Skeletal muscle satellite cell (primary cell): ENCODE measurements around the gene DCAF17.

Experiments
- H3K27me3 ChIP-seq: 2 replicates; pipeline ENCODE4 v1.7.0; 2013; ENCODE audit warnings: low read length; ENCODE audit not compliant: control insufficient read depth, insufficient read depth
- H3K36me3 ChIP-seq: 2 replicates; pipeline ENCODE4 v1.7.0; 2013; ENCODE audit warnings: mild to moderate bottlenecking, control low read depth, low read length; ENCODE audit not compliant: insufficient read depth
- H3K4me1 ChIP-seq: 2 replicates; pipeline ENCODE4 v1.7.0; 2013; ENCODE audit warnings: low read length; ENCODE audit not compliant: control insufficient read depth, insufficient read depth
- H3K4me2 ChIP-seq: 2 replicates; pipeline ENCODE4 v1.7.0; 2013; ENCODE audit warnings: mild to moderate bottlenecking, low read length
- H3K4me3 ChIP-seq: 2 replicates; pipeline ENCODE4 v1.7.0; 2013; ENCODE audit warnings: low read length
- H3K9ac ChIP-seq: 2 replicates; pipeline ENCODE4 v1.7.0; 2013; ENCODE audit warnings: mild to moderate bottlenecking, low read depth, low read length, moderate library complexity
- H3K9me3 ChIP-seq: replicated peaks from 2 replicates; pipeline ENCODE4 v1.7.0; 2013; ENCODE audit warnings: mild to moderate bottlenecking, control low read depth, low read length

Gene DCAF17

GRCh38 chr2:171432206-171432968 is 1.6 kb upstream of the DCAF17 start:
- peaks cover 11% of the 10 kb centered on the region for H3K36me3 ChIP-seq
- no peaks in the 10 kb centered on the region for H3K9me3 ChIP-seq
- H3K4me3 ChIP-seq, result peak overlapping the region; percentile 86
- H3K27me3 ChIP-seq, result no peaks in the 10 kb centered on the region
- peak overlapping the region; percentile 88 for H3K4me2 ChIP-seq
- H3K9ac ChIP-seq, result peak overlapping the region; percentile 92
- peaks cover 8% of the 10 kb centered on the region for H3K4me1 ChIP-seq

DNA sequence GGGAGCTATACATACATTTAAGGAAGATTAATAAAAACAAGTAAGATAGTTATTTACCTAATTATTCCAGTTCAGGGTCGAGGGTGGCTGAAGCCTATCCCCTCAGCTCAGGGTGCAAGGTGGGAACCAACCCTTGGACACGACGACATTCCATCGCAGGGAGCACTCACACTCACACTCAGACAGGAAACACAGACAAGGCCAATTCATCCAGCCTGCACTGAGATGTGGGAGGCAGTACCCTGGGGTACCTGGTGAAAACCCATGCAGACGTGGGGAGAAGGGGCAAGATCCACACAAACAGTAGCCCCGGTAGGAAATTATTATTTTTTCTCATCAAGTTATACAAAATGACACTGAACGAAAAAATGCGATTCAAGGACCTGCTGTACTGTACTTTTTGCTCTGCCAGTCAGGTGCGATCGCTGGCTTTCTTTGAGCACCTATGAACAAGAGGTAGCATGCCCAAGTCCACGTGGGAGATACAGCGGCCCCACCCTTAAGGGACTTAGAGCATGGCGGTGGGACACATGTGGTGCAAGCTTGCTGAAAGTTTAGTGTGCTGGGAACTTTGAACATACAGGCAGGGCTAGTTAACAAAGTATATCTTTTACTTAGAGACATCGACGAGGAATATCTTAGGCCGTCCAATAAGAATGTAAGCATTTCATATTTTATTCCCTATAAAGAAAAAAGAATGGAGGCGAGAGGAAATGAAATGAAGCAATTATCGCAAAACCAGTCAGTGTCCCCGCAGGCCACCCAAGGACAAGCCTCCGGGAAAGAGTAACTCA is 860 bp upstream of the DCAF17 start:
- Histone ChIP-seq H3K4me1 (peaks cover 8% of the 10 kb centered on the region), H3K9ac (peak overlapping the region; percentile 92)

DNA sequence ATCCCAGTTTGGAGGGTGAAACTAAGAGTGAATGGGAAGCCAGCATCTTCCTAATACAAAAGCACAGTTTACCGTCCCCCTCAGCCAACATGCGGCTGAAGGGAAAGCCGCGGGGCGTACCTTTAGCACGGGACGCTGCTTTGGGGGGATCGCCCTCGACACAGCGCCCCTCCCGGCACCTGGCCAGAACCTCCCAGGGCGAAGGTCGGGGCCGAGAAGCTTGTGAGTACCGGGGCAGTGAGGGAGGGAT is 338 bp upstream of the DCAF17 start, which contains the start of gene METTL8:
TSS of gene METTL8 (minus strand) at position 228 of the 250 bp plus-strand sequence. CDS start 41,805 bp downstream, outside the sequence.
- Histone ChIP-seq H3K9me3 (no peaks in the 10 kb centered on the region), H3K4me1 (peaks cover 8% of the 10 kb centered on the region), H3K4me2 (peak within 1 kb of the TSS; percentile 88), H3K9ac (peak within 1 kb of the TSS; percentile 92), H3K4me3 (peak within 1 kb of the TSS; percentile 86), H3K36me3 (peaks cover 21% of the 10 kb centered on the region), H3K27me3 (no peaks in the 10 kb centered on the region)

More for the DNA sequence above, 860 bp upstream of the DCAF17 start:
- Histone ChIP-seq H3K27me3 (no peaks in the 10 kb centered on the region), H3K9me3 (no peaks in the 10 kb centered on the region), H3K4me2 (peak overlapping the region; percentile 88), H3K36me3 (peaks cover 18% of the 10 kb centered on the region), H3K4me3 (peak overlapping the region; percentile 86)

GRCh38 chr2:171436307-171436706 is 2.3 kb downstream of the DCAF17 start:
- Histone ChIP-seq H3K4me2 (no peak overlapping the region), H3K4me1 (peaks cover 8% of the 10 kb centered on the region), H3K27me3 (no peaks in the 10 kb centered on the region), H3K36me3 (peaks cover 26% of the 10 kb centered on the region), H3K4me3 (no peak overlapping the region), H3K9me3 (no peaks in the 10 kb centered on the region), H3K9ac (no peak overlapping the region)

- Histone ChIP-seq H3K9ac (no peak overlapping the region), H3K9me3 (no peaks in the 10 kb centered on the region), H3K4me2 (no peak overlapping the region), H3K27me3 (no peaks in the 10 kb centered on the region), H3K4me1 (no peaks in the 10 kb centered on the region), H3K36me3 (peaks cover 29% of the 10 kb centered on the region), H3K4me3 (no peak overlapping the region)
Observed at GRCh38 chr2:171441470-171441869, 7.4 kb downstream of the DCAF17 start.

DNA sequence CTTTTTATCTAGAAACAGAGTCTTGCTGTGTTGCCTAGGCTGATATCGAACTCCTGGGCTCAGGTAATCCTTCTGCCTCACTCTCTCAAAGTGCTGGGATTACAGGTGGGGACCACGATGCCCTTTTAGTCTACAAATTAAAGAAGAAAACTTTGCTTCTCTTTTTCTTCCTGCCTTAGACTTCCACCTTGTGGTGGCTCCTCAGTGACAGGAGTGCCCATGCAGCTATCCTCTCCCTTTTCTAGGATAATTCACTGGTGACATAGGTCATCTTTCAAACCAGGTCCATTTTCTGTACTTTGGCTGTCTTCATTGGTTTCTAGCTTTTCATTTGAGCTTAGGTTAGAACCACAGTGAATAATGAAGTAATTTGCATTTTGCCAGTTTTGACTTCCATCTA is 13.6 kb downstream of the DCAF17 start:
- no peak overlapping the region for H3K4me3 ChIP-seq
- no peaks in the 10 kb centered on the region for H3K9me3 ChIP-seq
- H3K4me1 ChIP-seq, result no peaks in the 10 kb centered on the region
- no peaks in the 10 kb centered on the region for H3K27me3 ChIP-seq
- H3K4me2 ChIP-seq, result no peak overlapping the region
- H3K36me3 ChIP-seq, result peaks cover 44% of the 10 kb centered on the region
- H3K9ac ChIP-seq, result no peak overlapping the region

DNA sequence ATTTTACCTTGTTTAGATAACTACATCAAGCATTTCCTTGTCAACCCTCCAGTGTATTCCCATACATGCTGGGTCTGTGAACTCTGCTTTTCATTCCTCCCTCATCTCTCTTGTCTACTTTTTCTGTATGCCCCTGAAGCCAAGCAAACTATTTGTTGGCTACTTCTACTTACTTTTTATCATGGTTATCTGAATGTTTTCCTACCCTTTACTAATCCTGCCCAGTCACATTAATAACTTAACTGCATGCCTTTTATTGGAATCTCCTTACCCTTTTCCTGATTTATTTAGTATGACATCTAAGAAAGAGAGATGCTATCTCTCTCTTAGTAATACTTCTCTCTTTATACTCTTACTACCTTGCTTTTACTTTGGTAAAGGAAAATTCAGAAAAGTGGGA is 17.0 kb downstream of the DCAF17 start:
- Histone ChIP-seq H3K9ac (no peak overlapping the region), H3K4me1 (no peaks in the 10 kb centered on the region), H3K4me2 (no peak overlapping the region), H3K27me3 (no peaks in the 10 kb centered on the region), H3K36me3 (peaks cover 43% of the 10 kb centered on the region), H3K4me3 (no peak overlapping the region), H3K9me3 (no peaks in the 10 kb centered on the region)

- Histone ChIP-seq H3K27me3 (no peaks in the 10 kb centered on the region), H3K9ac (no peak overlapping the region), H3K4me2 (no peak overlapping the region), H3K4me1 (no peaks in the 10 kb centered on the region), H3K4me3 (no peak overlapping the region), H3K9me3 (no peaks in the 10 kb centered on the region), H3K36me3 (peaks cover 45% of the 10 kb centered on the region)
Observed at GRCh38 chr2:171452773-171453172, 18.7 kb downstream of the DCAF17 start.

- no peak overlapping the region for H3K9ac ChIP-seq
- no peak overlapping the region for H3K4me2 ChIP-seq
- H3K4me1 ChIP-seq, result no peaks in the 10 kb centered on the region
- H3K27me3 ChIP-seq, result no peaks in the 10 kb centered on the region
- peaks cover 22% of the 10 kb centered on the region for H3K36me3 ChIP-seq
- H3K4me3 ChIP-seq, result no peak overlapping the region
- no peaks in the 10 kb centered on the region for H3K9me3 ChIP-seq
Observed at GRCh38 chr2:171459498-171459897, 25.5 kb downstream of the DCAF17 start.

- Histone ChIP-seq H3K4me3 (no peak overlapping the region), H3K4me1 (no peaks in the 10 kb centered on the region), H3K36me3 (peaks cover 18% of the 10 kb centered on the region), H3K9me3 (no peaks in the 10 kb centered on the region), H3K4me2 (no peak overlapping the region), H3K9ac (no peak overlapping the region), H3K27me3 (no peaks in the 10 kb centered on the region)
Observed at GRCh38 chr2:171460537-171460936, 26.5 kb downstream of the DCAF17 start.

DNA sequence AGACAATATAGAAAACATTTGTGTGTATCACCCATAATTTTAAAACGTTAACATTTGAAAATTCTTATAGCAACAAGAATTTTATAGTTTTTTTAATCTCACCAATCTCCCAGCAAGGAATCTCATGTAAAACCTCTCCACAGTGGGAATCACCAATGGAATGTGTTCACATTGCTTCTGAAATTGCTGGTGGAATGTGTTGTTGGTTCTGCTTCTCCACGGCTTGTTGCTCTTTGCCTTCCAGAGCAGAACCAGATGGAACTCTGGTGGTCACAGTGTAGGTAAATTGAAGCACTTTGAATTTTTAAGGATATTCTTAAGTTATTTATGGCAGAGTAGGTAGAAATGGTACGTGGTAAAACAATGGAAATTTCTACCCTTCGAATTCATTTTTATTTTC is 35.1 kb downstream of the DCAF17 start:
- Histone ChIP-seq H3K36me3 (peaks cover 12% of the 10 kb centered on the region), H3K9ac (no peak overlapping the region), H3K9me3 (no peaks in the 10 kb centered on the region), H3K27me3 (no peaks in the 10 kb centered on the region), H3K4me3 (no peak overlapping the region), H3K4me1 (no peaks in the 10 kb centered on the region), H3K4me2 (no peak overlapping the region)

- peaks cover 12% of the 10 kb centered on the region for H3K36me3 ChIP-seq
Observed at GRCh38 chr2:171470129-171470528, 36.1 kb downstream of the DCAF17 start.

More at GRCh38 chr2:171470129-171470528, 36.1 kb downstream of the DCAF17 start:
- no peak overlapping the region for H3K4me3 ChIP-seq
- H3K4me1 ChIP-seq, result no peaks in the 10 kb centered on the region
- H3K9ac ChIP-seq, result no peak overlapping the region
- no peaks in the 10 kb centered on the region for H3K27me3 ChIP-seq
- no peak overlapping the region for H3K4me2 ChIP-seq
- no peaks in the 10 kb centered on the region for H3K9me3 ChIP-seq
